Measurements from ENCODE around the gene DUSP22.

- TF ChIP-seq CTCF (conservative IDR thresholded peaks at IDR 0.05) (no peak), ZFX (IDR thresholded peaks at IDR 0.05) (no peak)
Observed at GRCh38 chr6:339480-339879, 47.2 kb downstream of the DUSP22 start.
